ENCODE measurements around the gene VPS18. TPM values are rescaled to one million over a fixed set of nuclear protein-coding genes. Genes with fewer than 3 reads are reported as not detected.

Gene VPS18
- total RNA-seq (2022; extraction: Qiagen RNA extraction; ENCODE audit: low read depth) = 19.3 to 25.4 TPM (median 23.0 TPM) in 5 replicates

GRCh38 chr15:40893733-40894680 is at the start of gene VPS18:
TSS of gene VPS18 (plus strand) at chr15:40894450. CDS start at chr15:40894769, 319 bp downstream.

GRCh38 chr15:40873694-40874561 is 20.3 kb upstream of the VPS18 start, which contains the start of gene RHOV:
TSS of gene RHOV (minus strand) at chr15:40874234. CDS start at chr15:40874139, 95 bp downstream.

GRCh38 chr15:40928821-40929659 is 34.8 kb downstream of the VPS18 start, which contains the start of gene DLL4:
TSS of gene DLL4 (plus strand) at chr15:40929340. CDS start at chr15:40929669, 329 bp downstream.

GRCh38 chr15:40952901-40953712 is 58.9 kb downstream of the VPS18 start, which contains the start of gene CHAC1:
TSS of gene CHAC1 (plus strand) at chr15:40953471. CDS start at chr15:40953584, 113 bp downstream.

Other genes with a start within 250 kb of the VPS18 start
- gene RAD51, start 199.3 kb upstream of the VPS18 start, total RNA-seq (2022; extraction: Qiagen RNA extraction; ENCODE audit: low read depth) = 15.5 to 22.6 TPM (median 19.3 TPM) in 5 replicates
- 20.9 to 25.4 TPM (median 22.6 TPM) in 5 replicates for gene RMDN3, start 139.2 kb upstream of the VPS18 start, total RNA-seq (2022; extraction: Qiagen RNA extraction; ENCODE audit: low read depth)
- 6.1 to 11.0 TPM (median 6.7 TPM) in 5 replicates for gene GCHFR, start 130.4 kb upstream of the VPS18 start, total RNA-seq (2022; extraction: Qiagen RNA extraction; ENCODE audit: low read depth)
- 0.05 to 0.10 TPM (median 0.07 TPM) in 4 of 5 replicates, not detected in the other for gene C15orf62, start 124.5 kb upstream of the VPS18 start, total RNA-seq (2022; extraction: Qiagen RNA extraction; ENCODE audit: low read depth)
- gene ZFYVE19, start 87.4 kb upstream of the VPS18 start, total RNA-seq (2022; extraction: Qiagen RNA extraction; ENCODE audit: low read depth) = 16.3 to 19.4 TPM (median 18.7 TPM) in 5 replicates
- 21.9 to 28.6 TPM (median 27.2 TPM) in 5 replicates for gene DNAJC17, start 87.0 kb upstream of the VPS18 start, total RNA-seq (2022; extraction: Qiagen RNA extraction; ENCODE audit: low read depth)
- gene PPP1R14D, start 65.7 kb upstream of the VPS18 start, total RNA-seq (2022; extraction: Qiagen RNA extraction; ENCODE audit: low read depth) = 0.28 to 0.38 TPM in 2 of 5 replicates, not detected in the others
- gene SPINT1, start 50.4 kb upstream of the VPS18 start, total RNA-seq (2022; extraction: Qiagen RNA extraction; ENCODE audit: low read depth) = 0.87 to 1.5 TPM (median 1.1 TPM) in 5 replicates
- gene RHOV, start 20.2 kb upstream of the VPS18 start, total RNA-seq (2022; extraction: Qiagen RNA extraction; ENCODE audit: low read depth) = 4.7 to 7.6 TPM (median 6.4 TPM) in 5 replicates
- gene DLL4, start 34.9 kb downstream of the VPS18 start, total RNA-seq (2022; extraction: Qiagen RNA extraction; ENCODE audit: low read depth) = 0.35 to 0.81 TPM (median 0.67 TPM) in 5 replicates
- 3.0 to 7.5 TPM (median 4.8 TPM) in 5 replicates for gene CHAC1, start 59.0 kb downstream of the VPS18 start, total RNA-seq (2022; extraction: Qiagen RNA extraction; ENCODE audit: low read depth)
- 10.9 to 17.3 TPM (median 13.6 TPM) in 5 replicates for gene INO80, start 221.8 kb downstream of the VPS18 start, total RNA-seq (2022; extraction: Qiagen RNA extraction; ENCODE audit: low read depth)

All from A549 treated with RU486 at 1 μM for 4 hours (cell line).